ENCODE measurements around the gene SFXN4. TPM values are rescaled to one million over a fixed set of nuclear protein-coding genes. Genes with fewer than 3 reads are reported as not detected.
"Not testable (repeated sequence)": the region's sequence is repeated elsewhere in the genome, so short reads cannot be mapped to it uniquely, and the experiment has no call there.

The SFXN4 gene
- total RNA-seq, 1 donor from 2014 or later: 21.6 TPM

GRCh38 chr10:119143657-119144056 lies 21.9 kb downstream of the SFXN4 start:
- H3K27me3 ChIP-seq (ENCODE audit: control insufficient read depth, insufficient read depth, low read length): no peaks in the 10 kb centered on the region
- no peak for DNase-seq (ENCODE audit: low read depth)
- peaks cover 7% of the 10 kb centered on the region for H3K36me3 ChIP-seq (ENCODE audit: control insufficient read depth, insufficient read depth, low read length)
- no peak for FAIRE-seq
- TF ChIP-seq CTCF (IDR thresholded peaks at IDR 0.05; ENCODE audit: insufficient read depth, low read length, severe bottlenecking): no peak
- no peak overlapping the region for H3K4me3 ChIP-seq (ENCODE audit: low read depth, low read length)

- Histone ChIP-seq H3K4me3 (ENCODE audit: low read depth, low read length) (no peak overlapping the region), H3K36me3 (ENCODE audit: control insufficient read depth, insufficient read depth, low read length) (peaks cover 2% of the 10 kb centered on the region), H3K27me3 (ENCODE audit: control insufficient read depth, insufficient read depth, low read length) (no peaks in the 10 kb centered on the region)
- no peak for DNase-seq (ENCODE audit: low read depth)
- no peak for TF ChIP-seq CTCF (IDR thresholded peaks at IDR 0.05; ENCODE audit: insufficient read depth, low read length, severe bottlenecking)
- FAIRE-seq: no peak
Observed at GRCh38 chr10:119140603-119141245, 24.8 kb downstream of the SFXN4 start.

GRCh38 chr10:119139464-119140067 lies 25.9 kb downstream of the SFXN4 start:
- DNase-seq (ENCODE audit: low read depth): peak; percentile 41
- no peaks in the 10 kb centered on the region for H3K27me3 ChIP-seq (ENCODE audit: control insufficient read depth, insufficient read depth, low read length)
- H3K36me3 ChIP-seq (ENCODE audit: control insufficient read depth, insufficient read depth, low read length): peaks cover 2% of the 10 kb centered on the region
- no peak for FAIRE-seq
- peak; percentile 79 for TF ChIP-seq CTCF (IDR thresholded peaks at IDR 0.05; ENCODE audit: insufficient read depth, low read length, severe bottlenecking)
- no peak overlapping the region for H3K4me3 ChIP-seq (ENCODE audit: low read depth, low read length)

GRCh38 chr10:119138346-119139306 lies 26.9 kb downstream of the SFXN4 start:
- DNase-seq (ENCODE audit: low read depth) (no peak), FAIRE-seq (no peak)
- no peaks in the 10 kb centered on the region for H3K27me3 ChIP-seq (ENCODE audit: control insufficient read depth, insufficient read depth, low read length)
- no peak overlapping the region for H3K4me3 ChIP-seq (ENCODE audit: low read depth, low read length)
- no peak for TF ChIP-seq CTCF (IDR thresholded peaks at IDR 0.05; ENCODE audit: insufficient read depth, low read length, severe bottlenecking)
- H3K36me3 ChIP-seq (ENCODE audit: control insufficient read depth, insufficient read depth, low read length): peaks cover 4% of the 10 kb centered on the region

- H3K4me3 ChIP-seq (ENCODE audit: low read depth, low read length); FAIRE-seq; H3K36me3 ChIP-seq (ENCODE audit: control insufficient read depth, insufficient read depth, low read length); H3K27me3 ChIP-seq (ENCODE audit: control insufficient read depth, insufficient read depth, low read length); DNase-seq (ENCODE audit: low read depth): not testable (repeated sequence)
Observed at GRCh38 chr10:119137878-119138277, 27.6 kb downstream of the SFXN4 start.

GRCh38 chr10:119136084-119136483 lies 29.4 kb downstream of the SFXN4 start:
- no peaks in the 10 kb centered on the region for H3K27me3 ChIP-seq (ENCODE audit: control insufficient read depth, insufficient read depth, low read length)
- peaks cover 12% of the 10 kb centered on the region for H3K36me3 ChIP-seq (ENCODE audit: control insufficient read depth, insufficient read depth, low read length)
- no peak for TF ChIP-seq CTCF (IDR thresholded peaks at IDR 0.05; ENCODE audit: insufficient read depth, low read length, severe bottlenecking)
- DNase-seq (ENCODE audit: low read depth) (no peak), FAIRE-seq (no peak)
- no peak overlapping the region for H3K4me3 ChIP-seq (ENCODE audit: low read depth, low read length)
